Activated gamma-delta T cell treated with anti-CD3 and anti-CD28 coated beads, Interleukin-2, amount 50 U/mL, for 16 hours (primary cell): ENCODE data around the gene PHLDB2.
"Not testable (repeated sequence)": the region's sequence is repeated elsewhere in the genome, so short reads cannot be mapped to it uniquely, and the experiment has no call there.

Source experiments
- DNase-seq: peaks from one replicate; pipeline ENCODE4 v3.0.0-alpha.2; 2020; ENCODE audit warnings: low read depth

PHLDB2 gene

GRCh38 chr3:111859061-111859973, at the start of gene PHLDB2:
TSS of gene PHLDB2 (plus strand) at chr3:111859265. CDS start at chr3:111884078, 24,813 bp downstream.
- DNase-seq = peak; percentile 53

DNA sequence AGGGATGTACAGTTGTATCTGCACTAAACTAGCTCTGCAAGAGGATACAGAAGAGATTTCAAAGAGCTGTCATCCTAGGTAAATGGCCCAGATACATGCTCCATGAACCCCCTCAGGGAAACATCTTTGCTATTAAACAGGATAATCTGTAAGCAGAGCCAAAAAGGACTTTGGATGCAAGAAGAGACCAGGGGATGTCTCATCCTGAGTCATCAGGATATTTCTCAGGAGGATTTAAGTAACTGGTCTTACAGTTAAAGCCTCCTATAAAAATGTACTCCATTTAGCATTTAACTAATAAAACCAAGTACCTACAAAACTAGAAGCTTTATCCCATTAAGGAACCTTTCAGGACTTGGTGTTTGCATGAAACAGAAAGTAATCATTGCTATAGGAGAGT, 48.2 kb upstream of the PHLDB2 start:
- no peak for DNase-seq

GRCh38 chr3:111811811-111812210, 47.3 kb upstream of the PHLDB2 start:
- no peak for DNase-seq

DNA sequence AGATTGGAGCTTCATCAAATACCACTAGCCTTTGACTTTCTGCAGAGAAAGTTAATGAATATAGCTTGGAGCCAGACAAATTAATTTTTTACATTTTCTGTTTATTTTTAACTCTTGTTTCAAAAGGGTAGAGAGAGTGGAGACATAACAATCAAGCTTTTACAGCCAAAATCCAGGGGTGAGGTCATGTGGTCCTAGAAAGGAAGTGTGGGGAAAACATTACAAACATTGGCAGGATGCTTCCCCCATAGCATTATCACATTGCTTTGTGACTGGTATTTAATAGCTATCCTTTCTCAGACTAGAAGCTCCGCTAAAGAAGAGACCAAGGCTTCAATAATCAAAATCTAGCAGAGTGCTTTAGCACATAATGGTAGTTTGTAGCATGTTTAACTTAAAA, 46.4 kb upstream of the PHLDB2 start:
- DNase-seq = no peak

GRCh38 chr3:111813441-111813840, 45.6 kb upstream of the PHLDB2 start:
- DNase-seq = no peak

DNA sequence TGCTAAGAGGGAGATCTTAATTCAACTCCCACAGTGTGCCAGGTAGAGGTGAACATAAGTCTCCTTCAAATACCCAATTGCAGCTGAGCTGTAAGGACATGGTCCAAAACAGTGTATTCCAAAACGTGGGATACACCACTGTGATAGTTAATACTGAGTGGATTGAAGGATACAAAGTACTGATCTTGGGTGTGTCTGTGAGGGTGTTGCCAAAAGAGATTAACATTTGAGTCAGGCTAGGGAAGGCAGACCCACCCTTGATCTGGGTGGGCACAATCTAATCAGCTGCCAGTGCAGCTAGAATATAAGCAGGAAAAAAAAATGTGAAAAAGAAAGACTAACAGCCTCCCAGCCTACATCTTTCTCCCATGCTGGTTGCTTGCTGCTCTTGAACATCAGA, 45.1 kb upstream of the PHLDB2 start:
- no peak for DNase-seq

DNA sequence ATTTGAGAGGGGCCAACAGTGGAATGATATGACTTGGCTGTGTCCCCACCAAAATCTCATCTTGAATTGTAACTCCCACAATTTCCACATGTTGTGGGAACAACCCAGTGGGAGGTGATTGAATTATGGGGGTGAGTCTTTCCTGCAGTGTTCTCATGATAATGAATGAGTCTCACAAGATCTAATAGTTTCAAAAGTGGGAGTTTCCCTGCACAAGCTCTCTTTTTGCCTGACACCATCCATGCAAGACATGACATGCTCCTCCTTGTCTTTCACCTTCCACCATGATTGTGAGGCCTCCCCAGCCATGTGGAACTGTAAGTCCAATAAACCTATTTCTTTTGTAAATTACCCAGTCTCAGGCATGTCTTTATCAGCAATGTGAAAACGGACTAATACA, 42.3 kb upstream of the PHLDB2 start:
- DNase-seq = not testable (repeated sequence)

DNA sequence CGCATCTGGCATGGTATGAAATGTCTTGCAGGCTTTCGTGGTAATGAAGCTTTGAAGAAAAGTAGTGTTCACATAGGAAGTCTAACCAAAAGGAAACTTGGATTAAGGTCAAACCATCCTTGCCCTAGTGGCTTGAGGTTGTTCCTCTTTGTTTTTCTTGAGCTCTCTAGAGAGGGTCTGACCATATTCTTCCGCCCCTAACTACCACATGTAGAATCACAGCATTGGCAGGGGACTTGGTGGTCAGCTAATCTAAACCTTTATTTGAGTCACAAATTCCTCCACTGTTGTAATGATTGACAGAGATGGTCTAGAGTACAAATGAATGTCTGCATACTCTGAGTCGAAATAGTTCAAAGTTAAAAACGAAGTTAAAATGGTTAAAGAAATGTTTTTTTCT, 39.1 kb upstream of the PHLDB2 start:
- DNase-seq = no peak

GRCh38 chr3:111820651-111821050, 38.4 kb upstream of the PHLDB2 start:
- DNase-seq = no peak

- no peak for DNase-seq
These were observed 37.2 kb upstream of the PHLDB2 start for GRCh38 chr3:111821891-111822290.

- no peak for DNase-seq
These were observed 36.3 kb upstream of the PHLDB2 start for GRCh38 chr3:111822804-111823203.

GRCh38 chr3:111823341-111823855, 35.7 kb upstream of the PHLDB2 start:
- DNase-seq = no peak

DNA sequence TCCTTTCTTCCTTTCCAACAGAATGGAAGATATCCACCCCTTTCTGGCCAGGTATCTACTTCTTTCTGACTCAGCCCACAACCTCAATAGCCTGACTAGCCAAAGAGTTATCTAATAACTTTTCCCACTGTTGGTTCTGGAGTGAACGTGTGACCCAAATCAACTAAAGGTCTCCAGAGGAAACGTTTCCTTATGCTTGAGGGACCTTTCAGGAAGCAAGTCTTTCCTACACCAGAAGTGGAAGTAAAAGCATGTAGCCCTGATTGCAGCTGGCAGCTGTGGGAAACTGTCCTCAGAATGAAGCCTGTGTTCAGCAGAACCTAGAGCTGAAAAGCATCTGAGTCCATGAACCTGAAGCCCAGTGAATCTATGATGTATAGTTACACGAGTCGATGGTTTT, 34.7 kb upstream of the PHLDB2 start:
- DNase-seq = no peak

- no peak for DNase-seq
These were observed 31.2 kb upstream of the PHLDB2 start for GRCh38 chr3:111827871-111828270.

GRCh38 chr3:111828530-111828929, 30.5 kb upstream of the PHLDB2 start:
- DNase-seq = no peak

- DNase-seq = no peak
These were observed 30.0 kb upstream of the PHLDB2 start for GRCh38 chr3:111829023-111829422.

GRCh38 chr3:111831840-111832239, 27.2 kb upstream of the PHLDB2 start:
- no peak for DNase-seq

GRCh38 chr3:111837112-111837511, 22.0 kb upstream of the PHLDB2 start:
- DNase-seq = no peak

DNA sequence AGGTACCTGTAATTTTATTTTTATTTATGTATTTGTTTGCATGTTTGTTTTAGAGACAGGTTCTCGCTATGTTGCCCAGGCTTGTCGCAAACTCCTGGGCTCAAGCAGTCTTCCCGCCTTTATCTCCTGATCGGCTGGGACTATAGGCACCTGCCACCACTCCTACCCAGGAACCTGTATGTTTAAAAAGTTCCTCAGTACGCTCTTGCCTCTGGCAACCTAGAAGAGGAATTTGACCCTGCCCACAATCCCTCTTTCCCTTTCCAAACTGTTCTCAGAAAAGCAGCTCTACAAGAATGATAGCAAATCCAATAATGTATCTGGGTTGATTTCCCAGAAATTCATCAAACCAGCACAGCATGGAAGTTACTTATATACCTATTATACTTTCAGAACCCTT, 20.9 kb upstream of the PHLDB2 start:
- DNase-seq = no peak

GRCh38 chr3:111846039-111846438, 13.0 kb upstream of the PHLDB2 start:
- DNase-seq = no peak

- no peak for DNase-seq
These were observed 12.3 kb upstream of the PHLDB2 start for GRCh38 chr3:111846717-111847116.

DNA sequence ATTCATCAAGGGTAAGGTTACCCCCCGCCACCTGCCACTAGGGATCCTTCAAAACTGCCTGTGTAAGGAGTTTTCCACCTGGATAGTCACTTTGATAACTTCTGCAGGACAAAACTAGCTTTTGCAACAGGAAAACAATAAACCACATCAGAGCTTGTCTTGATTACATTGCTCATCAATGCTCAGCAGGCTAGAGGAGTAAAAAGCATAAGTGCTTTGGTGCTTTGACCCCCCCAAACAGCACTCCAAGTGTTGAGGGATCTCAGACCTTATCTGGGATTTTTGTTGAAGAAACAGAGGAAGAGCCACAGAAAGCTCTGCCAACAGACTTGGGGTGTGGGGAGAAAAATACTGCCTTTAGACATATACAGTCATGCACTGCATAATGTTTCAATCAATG, 10.8 kb upstream of the PHLDB2 start:
- no peak for DNase-seq

DNA sequence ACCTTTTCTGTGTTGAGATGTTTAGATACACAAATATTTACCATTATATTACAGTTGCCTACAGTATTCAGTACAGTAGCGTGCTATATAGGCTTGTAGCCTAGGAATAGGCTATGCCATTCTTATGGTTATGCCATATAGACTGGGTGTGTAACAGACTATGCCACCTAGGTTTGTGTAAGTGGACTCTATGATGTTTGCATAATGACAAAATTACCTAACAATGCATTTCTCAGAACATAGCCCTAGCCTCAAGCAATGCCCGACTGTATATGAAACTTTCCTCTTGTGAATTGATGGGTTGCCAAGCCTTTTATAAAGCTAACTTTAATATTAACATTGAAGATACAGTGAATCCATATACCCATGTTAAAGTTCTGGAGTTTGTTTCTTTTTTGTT, 10.3 kb upstream of the PHLDB2 start:
- no peak for DNase-seq

- DNase-seq = no peak
These were observed 8.5 kb upstream of the PHLDB2 start for GRCh38 chr3:111850537-111850936.
